GM23338 (cell line): ENCODE data around the gene MFSD2A. TPM values are rescaled to one million over a fixed set of nuclear protein-coding genes. Genes with fewer than 3 reads are reported as not detected.

ENCODE experiments used
- ATAC-seq: fragments of 200-7000 bp; cut with Tn5 transposase; 3 replicates; pipeline ENCODE4 v1.9.1; 2020
- DNase-seq: peaks from one replicate; pipeline ENCODE4 v3.0.0-alpha.2; 2015; ENCODE audit warnings: low spot score
- H2AFZ ChIP-seq: fragments of 200-600 bp; sonication (generic); 2 replicates; pipeline ENCODE4 v1.8.0; 2016; ENCODE audit warnings: antibody characterized with exemption, mild to moderate bottlenecking, moderate library complexity
- H3F3A ChIP-seq: fragments of 200-600 bp; sonication (generic); replicated peaks from 2 replicates; pipeline ENCODE4 v1.8.0; 2017; ENCODE audit warnings: antibody characterized with exemption, mixed run types, low read depth
- H3K27ac ChIP-seq: fragments of 200-600 bp; sonication (generic); 2 replicates; pipeline ENCODE4 v1.6.1; 2016; ENCODE audit warnings: low read depth
- H3K27me3 ChIP-seq: fragments of 200-600 bp; sonication (generic); 2 replicates; pipeline ENCODE4 v1.8.0; 2016; ENCODE audit warnings: mild to moderate bottlenecking, mixed run types, moderate library complexity; ENCODE audit not compliant: insufficient read depth
- H3K36me3 ChIP-seq: fragments of 200-600 bp; sonication (generic); 2 replicates; pipeline ENCODE4 v1.8.0; 2016; ENCODE audit warnings: mild to moderate bottlenecking; ENCODE audit not compliant: insufficient read depth
- H3K4me1 ChIP-seq: fragments of 200-600 bp; sonication (generic); 2 replicates; pipeline ENCODE4 v1.8.0; 2016; ENCODE audit warnings: mild to moderate bottlenecking, moderate library complexity; ENCODE audit not compliant: insufficient read depth
- H3K4me2 ChIP-seq: fragments of 200-600 bp; sonication (generic); 2 replicates; pipeline ENCODE4 v1.7.1; 2017; ENCODE audit warnings: mixed run types
- H3K4me3 ChIP-seq: fragments of 200-600 bp; sonication (generic); 2 replicates; pipeline ENCODE4 v1.6.1; 2016; ENCODE audit warnings: mixed run types
- H3K79me2 ChIP-seq: fragments of 200-600 bp; sonication (generic); replicated peaks from 2 replicates; pipeline ENCODE4 v1.8.0; 2017; ENCODE audit warnings: mild to moderate bottlenecking; ENCODE audit not compliant: insufficient read depth
- H3K9me2 ChIP-seq: fragments of 200-600 bp; sonication (generic); 2 replicates; pipeline ENCODE4 v1.8.0; 2017; ENCODE audit not compliant: insufficient read depth
- H4K20me1 ChIP-seq: fragments of 200-600 bp; sonication (generic); replicated peaks from 2 replicates; pipeline ENCODE4 v1.8.0; 2017; ENCODE audit warnings: mild to moderate bottlenecking; ENCODE audit not compliant: insufficient read depth
- H3K27ac Mint-ChIP-seq: 2 replicates; pipeline ENCODE4 v1.8.0; 2020; ENCODE audit warnings: inconsistent platforms, mild to moderate bottlenecking, moderate library complexity, mixed read lengths
- H3K27me3 Mint-ChIP-seq: 3 replicates; pipeline ENCODE4 v1.8.0; 2022; ENCODE audit warnings: low read depth, mild to moderate bottlenecking, moderate library complexity, mixed read lengths, inconsistent platforms; ENCODE audit not compliant: insufficient read depth, poor library complexity
- H3K36me3 Mint-ChIP-seq: 3 replicates; pipeline ENCODE4 v1.8.0; 2021; ENCODE audit warnings: low read depth, mild to moderate bottlenecking, inconsistent platforms, moderate library complexity, mixed read lengths
- H3K4me1 Mint-ChIP-seq: 3 replicates; pipeline ENCODE4 v1.8.0; 2020; ENCODE audit warnings: mild to moderate bottlenecking, inconsistent platforms, mixed read lengths
- H3K4me3 Mint-ChIP-seq: 3 replicates; pipeline ENCODE4 v1.8.0; 2021; ENCODE audit warnings: moderate library complexity, mild to moderate bottlenecking, inconsistent platforms, mixed read lengths
- H3K9me3 Mint-ChIP-seq: 3 replicates; pipeline ENCODE4 v1.8.0; 2020; ENCODE audit warnings: moderate library complexity, mild to moderate bottlenecking, inconsistent platforms, mixed read lengths
- CTCF ChIP-seq, 2 experiments: fragments of 200-600 bp in 1 of 2; sonication (generic) in 1 of 2; conservative IDR thresholded peaks; 2 replicates each; pipeline versions ENCODE4 v1.5.1 to v1.6.1; 2016 to 2017; ENCODE audit warnings: antibody characterized with exemption in 2 of 2, low read depth in 2 of 2, mild to moderate bottlenecking in 2 of 2, moderate library complexity in 1 of 2
- ETS1 ChIP-seq: IDR thresholded peaks from 2 replicates; pipeline ENCODE4 v1.6.1; 2016; ENCODE audit warnings: antibody characterized with exemption
- EZH2 ChIP-seq: fragments of 200-600 bp; sonication (generic); IDR thresholded peaks from one replicate; pipeline ENCODE4 v1.8.0; 2017; ENCODE audit warnings: antibody characterized with exemption, mild to moderate bottlenecking, low read depth; ENCODE audit not compliant: unreplicated experiment
- EZH2phosphoT487 ChIP-seq: fragments of 200-600 bp; sonication (generic); IDR thresholded peaks from one replicate; pipeline ENCODE4 v1.8.1; 2018; ENCODE audit warnings: antibody characterized with exemption; ENCODE audit not compliant: unreplicated experiment
- JUNB ChIP-seq: IDR thresholded peaks from one replicate; pipeline ENCODE4 v1.6.1; 2016; ENCODE audit warnings: antibody characterized with exemption; ENCODE audit not compliant: unreplicated experiment
- POLR2AphosphoS5 ChIP-seq: IDR thresholded peaks from 2 replicates; pipeline ENCODE4 v1.6.1; 2016; ENCODE audit warnings: antibody characterized with exemption, low read depth
- REST ChIP-seq: IDR thresholded peaks from one replicate; pipeline ENCODE4 v1.6.1; 2018; ENCODE audit warnings: antibody characterized with exemption; ENCODE audit not compliant: unreplicated experiment
- STAT1 ChIP-seq: IDR thresholded peaks from one replicate; pipeline ENCODE4 v1.6.1; 2016; ENCODE audit warnings: antibody characterized with exemption; ENCODE audit not compliant: unreplicated experiment
- ZNF114 ChIP-seq: fragments of 250-450 bp; sonication (Bioruptor Pico); IDR thresholded peaks from 2 replicates; pipeline ENCODE4 v1.5.0; 2020; ENCODE audit warnings: mild to moderate bottlenecking, moderate library complexity
- ZNF462 ChIP-seq: fragments of 250-450 bp; sonication (Bioruptor Pico); IDR thresholded peaks from 2 replicates; pipeline ENCODE4 v1.5.0; 2020; ENCODE audit warnings: mild to moderate bottlenecking, moderate library complexity
- polyA plus RNA-seq: library from polyadenylated mRNA; unstranded; fragments of >200 nt; fragmentation: Nextera tagmentation; extraction: Ambion mirVana; gene quantifications from 2 replicates; pipeline ENCODE4 v1.2.1, GENCODE V29; 2016
- total RNA-seq: library from RNA; depleted of rRNA; stranded (reverse); fragments of >200 nt; shearing (Covaris generic); gene quantifications from 2 replicates; pipeline ENCODE4 v1.2.3, GENCODE V29; 2014

The MFSD2A gene
- total and polyA plus RNA-seq, 2 experiments from 2014 or later, result 16.1 to 23.9 TPM

- H3K9me2 ChIP-seq, result no peaks in the 10 kb centered on the region
- TF ChIP-seq ZNF114 (no peak), CTCF (conservative IDR thresholded peaks at IDR 0.05; ENCODE audit: low read depth in 2 of 2) (no peak), ZNF462 (CRISPR knock-in tag) (no peak), STAT1 (no peak), ETS1 (no peak), EZH2 (no peak), REST (no peak), JUNB (no peak), EZH2phosphoT487 (no peak), POLR2AphosphoS5 (no peak)
- Mint-ChIP-seq H3K9me3 (peaks cover 10% of the 10 kb centered on the region), H3K27ac (no peak overlapping the region), H3K27me3 (peaks cover 2% of the 10 kb centered on the region), H3K36me3 (no peaks in the 10 kb centered on the region), H3K4me1 (no peaks in the 10 kb centered on the region), H3K4me3 (no peak overlapping the region)
- H3K4me2 ChIP-seq, result no peak overlapping the region
- no peak overlapping the region for H2AFZ ChIP-seq
- no peaks in the 10 kb centered on the region for H3K4me1 ChIP-seq
- no peak overlapping the region for H3K27ac ChIP-seq
- H3F3A ChIP-seq, result no peaks in the 10 kb centered on the region
- no peaks in the 10 kb centered on the region for H3K36me3 ChIP-seq
- DNase-seq (no peak), ATAC-seq (no peak)
- no peak overlapping the region for H3K4me3 ChIP-seq
- no peaks in the 10 kb centered on the region for H3K79me2 ChIP-seq
- H3K27me3 ChIP-seq, result no peaks in the 10 kb centered on the region
- H4K20me1 ChIP-seq, result no peaks in the 10 kb centered on the region
These were observed 59.3 kb downstream of the MFSD2A start for GRCh38 chr1:40014253-40014706.
